ENCODE measurements around the gene ZNF451. TPM values are rescaled to one million over a fixed set of nuclear protein-coding genes. Genes with fewer than 3 reads are reported as not detected.

The ZNF451 gene
- total RNA-seq, 1 donor = 240 TPM

GRCh38 chr6:57117796-57118195 lies 27.8 kb downstream of the ZNF451 start:
- H3K4me1 ChIP-seq (ENCODE audit: insufficient read depth, low read length) = no peaks in the 10 kb centered on the region
- no peaks in the 10 kb centered on the region for H3K27me3 ChIP-seq (ENCODE audit: insufficient read depth, low read length)
- no peak overlapping the region for H3K4me3 ChIP-seq (ENCODE audit: low read length)
- H3K9me3 ChIP-seq (ENCODE audit: low read depth, low read length) = no peaks in the 10 kb centered on the region

DNA sequence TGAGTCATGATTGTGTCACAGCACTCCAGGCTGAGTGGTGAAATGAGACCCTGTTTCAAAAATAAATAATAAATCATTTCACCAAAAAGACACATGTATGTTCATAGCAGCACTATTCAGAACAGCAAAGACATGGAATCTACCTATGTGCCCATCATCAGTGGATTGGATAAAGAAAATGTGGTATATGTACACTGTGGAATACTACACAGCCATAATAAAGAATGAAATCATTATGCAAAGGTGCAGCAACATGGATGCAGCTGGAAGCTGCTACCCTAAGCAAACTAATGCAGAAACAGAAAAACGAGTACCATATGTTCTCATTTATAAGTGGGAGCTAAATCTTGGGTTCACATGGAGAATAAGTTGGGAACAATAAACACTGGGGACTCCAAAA lies 33.1 kb downstream of the ZNF451 start:
- H3K27me3 ChIP-seq (ENCODE audit: insufficient read depth, low read length) = no peaks in the 10 kb centered on the region
- no peaks in the 10 kb centered on the region for H3K4me1 ChIP-seq (ENCODE audit: insufficient read depth, low read length)
- H3K9me3 ChIP-seq (ENCODE audit: low read depth, low read length) = no peaks in the 10 kb centered on the region
- H3K4me3 ChIP-seq (ENCODE audit: low read length) = no peak overlapping the region

DNA sequence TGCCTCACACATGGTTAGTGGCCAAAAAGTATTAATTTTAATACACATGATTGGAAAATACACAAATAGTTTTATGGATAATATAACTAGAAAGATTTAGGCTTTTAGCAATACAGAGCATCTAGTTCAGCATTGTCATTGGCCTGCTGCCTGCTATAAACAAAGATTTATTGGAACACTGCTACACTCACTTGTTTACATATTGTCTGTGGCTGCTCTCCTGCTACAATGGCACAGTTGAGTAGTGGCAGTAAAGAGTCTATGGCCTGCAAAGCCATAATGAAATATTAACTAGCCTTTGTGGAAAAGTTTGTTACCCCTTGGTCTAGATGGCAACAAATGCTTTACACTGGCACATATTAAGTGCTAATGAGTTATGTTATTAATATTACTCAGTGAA lies 37.8 kb downstream of the ZNF451 start:
- no peaks in the 10 kb centered on the region for H3K4me1 ChIP-seq (ENCODE audit: insufficient read depth, low read length)
- no peaks in the 10 kb centered on the region for H3K27me3 ChIP-seq (ENCODE audit: insufficient read depth, low read length)
- H3K4me3 ChIP-seq (ENCODE audit: low read length) = no peak overlapping the region
- H3K9me3 ChIP-seq (ENCODE audit: low read depth, low read length) = no peaks in the 10 kb centered on the region

GRCh38 chr6:57130661-57131177 lies 40.7 kb downstream of the ZNF451 start:
- no peaks in the 10 kb centered on the region for H3K9me3 ChIP-seq (ENCODE audit: low read depth, low read length)
- no peak overlapping the region for H3K4me3 ChIP-seq (ENCODE audit: low read length)
- H3K4me1 ChIP-seq (ENCODE audit: insufficient read depth, low read length) = no peaks in the 10 kb centered on the region
- H3K27me3 ChIP-seq (ENCODE audit: insufficient read depth, low read length) = no peaks in the 10 kb centered on the region

DNA sequence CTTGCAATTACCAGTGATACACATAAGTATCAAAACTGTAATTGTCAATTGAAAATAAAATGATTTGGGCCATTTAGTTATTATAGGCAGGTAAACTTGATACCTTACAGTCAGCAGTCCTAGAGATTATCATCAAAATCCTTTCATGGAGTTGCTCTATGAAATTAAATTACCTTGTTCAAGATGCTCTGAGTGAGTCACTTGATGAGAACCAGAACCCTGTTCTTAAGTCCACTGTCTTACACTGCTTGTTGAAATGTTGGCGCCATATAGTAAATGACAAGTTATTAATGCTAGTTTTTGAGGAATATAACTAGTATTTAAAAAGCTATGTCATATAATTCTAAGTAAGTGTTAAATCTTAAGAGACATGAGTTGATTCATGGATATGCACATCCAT lies 45.0 kb downstream of the ZNF451 start:
- H3K4me1 ChIP-seq (ENCODE audit: insufficient read depth, low read length) = no peaks in the 10 kb centered on the region
- no peaks in the 10 kb centered on the region for H3K27me3 ChIP-seq (ENCODE audit: insufficient read depth, low read length)
- no peak overlapping the region for H3K4me3 ChIP-seq (ENCODE audit: low read length)
- no peaks in the 10 kb centered on the region for H3K9me3 ChIP-seq (ENCODE audit: low read depth, low read length)

DNA sequence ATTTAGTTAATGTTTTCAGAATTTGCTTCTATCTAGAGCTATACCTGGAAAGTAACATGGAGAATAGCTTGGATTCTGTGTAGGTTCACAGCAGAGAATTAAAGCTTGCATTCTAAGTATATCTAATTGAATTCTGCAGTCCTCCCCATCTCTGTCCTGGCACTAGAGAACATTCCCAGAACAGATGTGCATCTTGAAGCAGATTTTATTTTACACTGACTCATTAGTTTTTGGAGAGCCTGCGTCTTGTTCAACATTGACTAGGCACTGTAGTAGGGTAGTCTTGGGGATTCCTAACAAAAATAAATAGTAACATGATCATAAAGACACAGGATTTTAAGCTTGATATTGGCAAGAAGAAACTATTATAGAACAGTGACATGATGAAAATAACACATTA lies 45.9 kb downstream of the ZNF451 start:
- Histone ChIP-seq H3K27me3 (ENCODE audit: insufficient read depth, low read length) (no peaks in the 10 kb centered on the region), H3K4me1 (ENCODE audit: insufficient read depth, low read length) (no peaks in the 10 kb centered on the region), H3K4me3 (ENCODE audit: low read length) (no peak overlapping the region), H3K9me3 (ENCODE audit: low read depth, low read length) (no peaks in the 10 kb centered on the region)

DNA sequence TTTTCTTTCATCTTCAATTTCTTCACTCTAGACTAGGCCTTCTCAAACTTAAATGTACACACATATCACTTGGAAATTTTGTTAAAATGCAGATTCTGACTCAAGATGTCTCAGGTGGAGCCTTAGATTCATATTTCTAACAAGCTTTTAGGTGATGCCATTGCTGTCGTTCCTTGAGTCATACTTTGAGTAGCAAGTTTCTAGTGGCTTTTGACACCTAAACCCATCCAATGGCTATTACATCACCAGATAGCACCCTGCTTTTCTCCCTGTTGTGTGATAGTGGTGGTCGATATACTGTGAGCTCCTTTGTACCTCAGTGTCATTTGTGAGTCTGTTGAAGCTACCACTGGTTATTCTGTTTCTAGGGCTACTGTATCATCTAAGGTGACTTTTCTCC lies 47.4 kb downstream of the ZNF451 start:
- Histone ChIP-seq H3K4me3 (ENCODE audit: low read length) (no peak overlapping the region), H3K9me3 (ENCODE audit: low read depth, low read length) (no peaks in the 10 kb centered on the region), H3K27me3 (ENCODE audit: insufficient read depth, low read length) (no peaks in the 10 kb centered on the region), H3K4me1 (ENCODE audit: insufficient read depth, low read length) (no peaks in the 10 kb centered on the region)

DNA sequence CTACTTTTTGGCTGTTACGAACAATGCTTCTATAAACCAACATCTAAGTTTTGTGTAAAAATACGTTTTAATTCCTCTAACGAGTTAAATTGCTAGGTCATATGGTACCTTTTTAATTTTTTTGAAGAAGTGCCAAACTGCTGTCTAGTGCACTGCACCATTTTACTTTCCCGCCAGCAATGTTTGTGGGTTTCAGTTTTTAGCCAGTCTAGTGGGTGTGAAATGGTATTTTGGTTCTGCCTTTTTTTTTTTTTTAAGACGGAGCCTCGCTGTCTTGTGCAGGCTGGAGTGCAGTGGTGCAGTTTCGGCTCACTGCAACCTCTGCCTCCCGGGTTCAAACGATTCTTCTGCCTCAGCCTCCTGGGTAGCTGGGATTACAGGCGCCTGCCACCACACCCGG lies 48.0 kb downstream of the ZNF451 start:
- H3K4me1 ChIP-seq (ENCODE audit: insufficient read depth, low read length) = no peaks in the 10 kb centered on the region
- no peak overlapping the region for H3K4me3 ChIP-seq (ENCODE audit: low read length)
- H3K27me3 ChIP-seq (ENCODE audit: insufficient read depth, low read length) = no peaks in the 10 kb centered on the region
- H3K9me3 ChIP-seq (ENCODE audit: low read depth, low read length) = no peaks in the 10 kb centered on the region

- no peaks in the 10 kb centered on the region for H3K4me1 ChIP-seq (ENCODE audit: insufficient read depth, low read length)
- H3K27me3 ChIP-seq (ENCODE audit: insufficient read depth, low read length) = no peaks in the 10 kb centered on the region
- no peak overlapping the region for H3K4me3 ChIP-seq (ENCODE audit: low read length)
- no peaks in the 10 kb centered on the region for H3K9me3 ChIP-seq (ENCODE audit: low read depth, low read length)
Observed at GRCh38 chr6:57141451-57142177, 51.6 kb downstream of the ZNF451 start.

- Histone ChIP-seq H3K27me3 (ENCODE audit: insufficient read depth, low read length) (no peaks in the 10 kb centered on the region), H3K4me3 (ENCODE audit: low read length) (no peak overlapping the region), H3K4me1 (ENCODE audit: insufficient read depth, low read length) (no peaks in the 10 kb centered on the region), H3K9me3 (ENCODE audit: low read depth, low read length) (no peaks in the 10 kb centered on the region)
Observed at GRCh38 chr6:57142178-57142525, 52.2 kb downstream of the ZNF451 start.

GRCh38 chr6:57143690-57144089 lies 53.7 kb downstream of the ZNF451 start:
- H3K4me1 ChIP-seq (ENCODE audit: insufficient read depth, low read length) = no peaks in the 10 kb centered on the region

GRCh38 chr6:57147401-57147800 lies 57.4 kb downstream of the ZNF451 start:
- H3K27me3 ChIP-seq (ENCODE audit: insufficient read depth, low read length) = no peaks in the 10 kb centered on the region
- no peaks in the 10 kb centered on the region for H3K9me3 ChIP-seq (ENCODE audit: low read depth, low read length)
- H3K4me3 ChIP-seq (ENCODE audit: low read length) = no peak overlapping the region
- H3K4me1 ChIP-seq (ENCODE audit: insufficient read depth, low read length) = no peaks in the 10 kb centered on the region

More at GRCh38 chr6:57143690-57144089, 53.7 kb downstream of the ZNF451 start:
- no peak overlapping the region for H3K4me3 ChIP-seq (ENCODE audit: low read length)
- H3K9me3 ChIP-seq (ENCODE audit: low read depth, low read length) = no peaks in the 10 kb centered on the region
- H3K27me3 ChIP-seq (ENCODE audit: insufficient read depth, low read length) = no peaks in the 10 kb centered on the region

DNA sequence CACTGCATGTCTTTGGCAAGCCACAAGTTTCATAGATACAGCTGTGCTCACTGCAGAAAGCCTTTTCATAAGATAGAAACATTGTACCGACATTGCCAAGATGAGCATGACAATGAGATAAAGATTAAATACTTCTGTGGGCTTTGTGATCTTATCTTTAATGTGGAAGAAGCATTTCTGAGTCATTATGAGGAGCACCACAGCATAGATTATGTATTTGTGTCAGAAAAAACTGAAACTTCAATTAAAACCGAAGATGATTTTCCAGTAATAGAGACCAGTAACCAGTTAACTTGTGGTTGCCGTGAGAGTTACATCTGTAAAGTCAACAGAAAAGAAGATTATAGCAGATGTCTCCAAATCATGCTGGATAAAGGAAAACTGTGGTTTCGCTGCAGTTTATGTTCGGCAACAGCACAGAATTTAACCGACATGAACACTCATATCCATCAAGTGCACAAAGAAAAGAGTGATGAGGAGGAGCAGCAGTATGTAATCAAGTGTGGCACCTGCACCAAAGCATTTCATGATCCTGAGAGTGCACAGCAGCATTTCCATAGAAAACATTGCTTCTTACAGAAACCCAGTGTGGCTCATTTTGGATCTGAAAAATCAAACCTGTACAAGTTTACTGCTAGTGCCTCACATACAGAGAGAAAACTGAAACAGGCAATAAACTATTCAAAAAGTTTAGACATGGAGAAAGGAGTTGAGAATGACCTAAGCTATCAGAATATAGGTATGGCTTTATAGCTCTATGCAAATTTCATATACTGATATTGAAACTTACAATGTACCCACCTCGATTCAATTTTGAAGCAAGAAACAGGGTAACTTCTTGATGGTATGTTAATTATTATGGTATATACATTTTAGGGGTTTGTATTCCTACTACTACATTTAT lies 58.2 kb downstream of the ZNF451 start:
- Histone ChIP-seq H3K9me3 (ENCODE audit: low read depth, low read length) (no peaks in the 10 kb centered on the region), H3K4me3 (ENCODE audit: low read length) (no peak overlapping the region), H3K4me1 (ENCODE audit: insufficient read depth, low read length) (no peaks in the 10 kb centered on the region), H3K27me3 (ENCODE audit: insufficient read depth, low read length) (no peaks in the 10 kb centered on the region)

DNA sequence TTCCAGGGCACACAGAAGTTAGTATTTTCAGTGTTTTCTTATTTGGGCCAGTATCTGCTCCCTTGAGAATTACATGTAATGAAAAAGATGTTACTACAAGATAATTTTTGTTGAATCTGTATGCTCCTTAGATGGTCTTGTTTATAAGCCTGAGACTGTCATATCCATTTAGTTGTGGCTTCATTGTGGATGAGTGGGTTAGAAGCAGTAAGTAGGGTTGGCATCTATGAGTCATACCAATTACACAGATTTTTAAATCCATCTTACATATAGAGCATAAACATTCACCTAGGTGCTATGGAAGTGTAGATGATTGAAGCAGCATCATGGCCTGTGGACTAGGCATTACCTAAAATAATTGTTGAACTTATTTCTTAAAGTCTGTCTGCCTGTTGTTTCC lies 68.7 kb downstream of the ZNF451 start:
- Histone ChIP-seq H3K27me3 (ENCODE audit: insufficient read depth, low read length) (no peaks in the 10 kb centered on the region), H3K4me3 (ENCODE audit: low read length) (no peak overlapping the region), H3K4me1 (ENCODE audit: insufficient read depth, low read length) (no peaks in the 10 kb centered on the region), H3K9me3 (ENCODE audit: low read depth, low read length) (no peaks in the 10 kb centered on the region)

- Histone ChIP-seq H3K4me1 (ENCODE audit: insufficient read depth, low read length) (no peaks in the 10 kb centered on the region), H3K27me3 (ENCODE audit: insufficient read depth, low read length) (no peaks in the 10 kb centered on the region), H3K9me3 (ENCODE audit: low read depth, low read length) (no peaks in the 10 kb centered on the region), H3K4me3 (ENCODE audit: low read length) (no peak overlapping the region)
Observed at GRCh38 chr6:57159127-57159526, 69.1 kb downstream of the ZNF451 start.
